Limb (tissue), 2 donors: ENCODE measurements around the gene SLC35D3.
"Not testable (repeated sequence)": the region's sequence is repeated elsewhere in the genome, so short reads cannot be mapped to it uniquely, and the experiment has no call there.

Experiments
- DNase-seq, 2 donors: peaks; one replicate each; pipeline ENCODE4 v3.0.0-alpha.2; 2016; ENCODE audit errors: extremely low spot score in 2 of 2

SLC35D3 gene

GRCh38 chr6:136963259-136963658 lies 41.2 kb downstream of the SLC35D3 start:
- DNase-seq: no peak

GRCh38 chr6:136964398-136964797 lies 42.3 kb downstream of the SLC35D3 start:
- DNase-seq: no peak

- DNase-seq: peak; percentile 29 to 62
These were observed 46.0 kb downstream of the SLC35D3 start for GRCh38 chr6:136967876-136968752.

GRCh38 chr6:136968837-136969236 lies 46.7 kb downstream of the SLC35D3 start:
- DNase-seq: no peak

DNA sequence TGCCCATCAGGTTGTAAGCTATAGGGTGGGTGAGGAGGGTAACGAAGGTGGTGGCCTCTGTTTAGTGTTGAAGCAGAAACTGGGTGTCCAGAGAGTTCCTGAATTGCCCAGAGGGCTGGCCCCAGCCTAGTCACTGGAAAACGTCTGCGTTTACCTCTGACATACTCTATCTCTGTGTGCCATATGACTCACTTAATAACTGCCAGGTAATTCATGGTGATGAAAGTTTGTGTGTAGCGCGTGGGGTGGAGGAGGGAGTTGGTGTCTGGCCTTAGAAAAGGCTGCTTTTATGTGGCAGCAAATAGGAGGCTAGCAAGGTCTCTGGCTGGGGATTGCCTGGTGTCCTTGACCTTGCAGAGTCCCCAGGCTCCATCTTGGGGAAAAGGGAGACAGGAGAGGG lies 47.3 kb downstream of the SLC35D3 start:
- no peak for DNase-seq

- no peak for DNase-seq
These were observed 47.8 kb downstream of the SLC35D3 start for GRCh38 chr6:136969930-136970329.

DNA sequence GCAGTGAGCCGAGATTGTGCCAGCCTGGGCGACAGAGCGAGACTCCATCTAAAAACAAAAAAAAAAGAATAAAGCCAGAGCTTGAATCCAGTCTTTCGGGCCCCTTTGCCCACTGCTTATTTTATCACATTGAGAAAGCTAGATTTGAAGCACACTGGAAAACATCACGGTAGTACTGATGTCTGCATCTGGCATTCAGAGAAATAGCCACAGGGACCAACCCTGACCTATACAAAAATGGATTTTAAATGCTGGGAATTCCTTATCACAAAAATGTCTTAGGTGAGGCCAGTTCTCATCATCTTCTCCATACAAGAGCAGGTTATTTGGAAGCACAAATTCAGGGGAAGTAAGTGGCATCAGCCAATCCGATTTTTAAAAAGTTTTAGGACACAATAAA lies 49.5 kb downstream of the SLC35D3 start:
- no peak for DNase-seq

- DNase-seq: not testable (repeated sequence)
These were observed 51.7 kb downstream of the SLC35D3 start for GRCh38 chr6:136973781-136974180.
